Activated naive CD4-positive, alpha-beta T cell (primary cell): ENCODE data around the gene CHSY1.
A peak's percentile ranks its signal among the peaks of the same experiment; 100 is the strongest.
"Not testable (repeated sequence)": the region's sequence is repeated elsewhere in the genome, so short reads cannot be mapped to it uniquely, and the experiment has no call there.

ENCODE experiments used
- DNase-seq, 4 experiments: peaks; one replicate each; lab custom pipeline; 2025; lab: John Stamatoyannopoulos, UW

The CHSY1 gene

GRCh38 chr15:101244889-101245668, 6.8 kb downstream of the CHSY1 start:
- no peak for DNase-seq

DNA sequence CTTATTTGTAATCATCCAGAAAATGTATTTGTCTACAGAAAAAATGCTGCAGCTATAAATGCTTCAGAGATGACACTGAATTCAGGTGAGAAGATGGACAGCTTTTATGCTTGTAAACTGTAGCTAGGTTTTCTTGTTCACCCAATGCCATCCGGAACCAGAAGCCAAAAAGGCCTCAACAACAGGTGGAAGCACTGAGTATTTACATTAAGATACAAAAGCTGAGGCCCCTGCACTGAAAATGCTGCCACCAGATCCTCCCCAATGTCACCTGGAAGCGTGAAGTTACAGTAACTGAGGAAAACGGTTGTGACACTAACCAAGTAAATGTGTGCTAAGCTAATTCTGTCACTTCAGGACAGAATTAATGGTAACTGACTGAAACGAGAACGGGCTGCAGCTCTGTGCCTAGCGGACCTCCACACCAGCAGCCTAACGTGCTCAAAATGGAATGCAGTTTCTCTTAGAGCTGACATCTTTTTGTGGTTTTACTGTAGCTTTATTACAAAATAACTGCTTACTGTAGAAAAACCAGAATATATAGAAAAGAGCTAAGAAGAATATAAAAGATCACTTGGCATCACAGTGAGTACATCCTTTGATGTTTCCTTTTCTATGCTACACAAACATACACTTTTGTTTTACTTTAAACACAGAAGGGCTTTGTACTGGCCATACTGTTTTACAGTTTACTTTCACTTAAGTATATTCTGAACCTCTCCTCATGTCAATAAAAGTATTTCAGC, 7.6 kb downstream of the CHSY1 start:
- DNase-seq: no peak

GRCh38 chr15:101243420-101243819, 8.4 kb downstream of the CHSY1 start:
- no peak for DNase-seq

GRCh38 chr15:101242999-101243336, 8.9 kb downstream of the CHSY1 start:
- DNase-seq: no peak

DNA sequence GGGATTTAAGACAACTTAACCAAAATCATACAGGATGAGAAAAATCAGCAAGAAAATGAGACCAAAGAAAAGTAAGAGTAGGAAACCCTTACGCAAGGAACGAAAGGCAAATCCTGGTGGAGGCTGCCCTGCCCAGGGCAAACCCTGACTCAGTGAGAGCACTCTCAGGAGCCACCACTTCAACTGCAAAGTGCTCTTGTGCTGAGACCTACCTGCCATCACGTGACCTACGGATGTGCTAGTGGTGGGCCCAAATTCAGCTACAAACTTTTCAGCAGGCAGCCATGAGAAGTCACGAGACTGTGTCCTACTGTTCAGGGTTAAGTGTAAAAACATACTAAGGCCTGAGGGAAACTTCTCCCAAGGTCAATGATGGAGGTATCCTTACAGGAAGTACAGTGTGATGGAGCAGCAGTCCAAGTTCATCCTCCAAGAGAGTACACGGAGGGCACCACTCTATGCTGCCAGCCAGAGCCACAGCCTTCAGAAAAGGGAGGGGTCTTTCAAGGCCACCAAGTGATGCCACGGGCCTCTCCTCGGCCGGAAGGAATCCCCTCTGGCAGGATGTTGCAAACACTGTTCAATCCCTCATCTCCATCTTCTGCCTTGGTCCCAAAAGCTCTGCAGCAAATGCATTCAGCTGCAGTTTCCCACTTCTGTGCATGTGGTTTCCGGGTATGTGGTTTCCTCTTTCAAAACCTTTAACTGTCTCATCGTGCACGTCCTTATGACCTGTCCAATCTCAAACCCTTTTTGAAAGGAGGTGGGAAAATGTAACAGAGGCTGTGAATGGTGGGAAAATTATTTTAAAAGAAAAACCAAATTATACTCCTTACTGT, 9.5 kb downstream of the CHSY1 start:
- peak in 1 of 4 experiments; percentile 13 for DNase-seq

DNA sequence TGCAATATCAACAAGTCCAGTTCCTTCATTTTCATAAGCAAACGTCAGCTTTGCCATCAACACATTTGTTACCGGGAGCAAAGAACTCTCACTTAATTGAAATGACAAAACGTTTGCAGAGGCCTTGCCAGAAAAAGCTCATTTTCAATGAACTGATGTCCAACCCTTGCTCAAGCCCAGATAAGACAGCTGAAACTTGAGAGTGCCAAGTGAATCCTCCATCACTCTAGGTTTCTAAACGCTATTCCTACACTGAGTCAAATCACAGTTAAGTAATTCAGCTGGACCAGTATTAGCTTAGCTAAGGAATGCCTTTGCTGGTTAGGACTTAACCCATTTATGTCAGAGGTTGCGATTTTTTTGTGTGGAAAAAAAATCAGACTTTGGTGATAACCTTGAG, 11.5 kb downstream of the CHSY1 start:
- DNase-seq: no peak

GRCh38 chr15:101239724-101240136, 12.1 kb downstream of the CHSY1 start:
- no peak for DNase-seq

- no peak for DNase-seq
Measured at GRCh38 chr15:101237251-101237650, 14.6 kb downstream of the CHSY1 start.

DNA sequence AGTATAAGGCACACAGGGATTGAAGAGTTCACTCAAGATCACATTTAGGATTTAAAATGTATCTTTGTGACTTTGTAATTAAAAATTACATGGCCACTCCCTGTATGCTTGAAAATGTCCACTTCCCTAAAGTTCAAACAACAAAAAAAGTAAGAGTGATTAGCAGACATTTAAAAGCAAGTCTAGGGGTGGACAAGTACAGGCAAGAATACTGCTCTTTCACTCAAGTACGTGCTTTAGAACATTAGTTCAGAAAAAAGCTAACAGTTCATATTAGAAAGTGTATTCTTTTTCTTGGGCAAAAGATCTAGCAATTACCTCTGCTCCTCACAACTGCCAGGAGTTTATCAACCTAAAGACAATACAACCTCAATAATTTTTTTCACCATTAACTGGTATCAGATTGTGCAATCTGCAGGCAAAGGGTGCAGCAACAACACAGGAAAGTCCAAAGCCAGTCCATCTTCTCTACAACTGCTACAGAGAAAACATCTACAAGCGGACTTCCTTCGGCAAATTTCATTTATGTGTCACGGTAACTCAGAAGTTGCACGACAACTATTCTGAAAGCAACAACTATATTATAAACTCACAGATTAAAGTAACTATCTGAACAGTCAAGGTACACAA, 18.1 kb downstream of the CHSY1 start:
- DNase-seq: no peak

DNA sequence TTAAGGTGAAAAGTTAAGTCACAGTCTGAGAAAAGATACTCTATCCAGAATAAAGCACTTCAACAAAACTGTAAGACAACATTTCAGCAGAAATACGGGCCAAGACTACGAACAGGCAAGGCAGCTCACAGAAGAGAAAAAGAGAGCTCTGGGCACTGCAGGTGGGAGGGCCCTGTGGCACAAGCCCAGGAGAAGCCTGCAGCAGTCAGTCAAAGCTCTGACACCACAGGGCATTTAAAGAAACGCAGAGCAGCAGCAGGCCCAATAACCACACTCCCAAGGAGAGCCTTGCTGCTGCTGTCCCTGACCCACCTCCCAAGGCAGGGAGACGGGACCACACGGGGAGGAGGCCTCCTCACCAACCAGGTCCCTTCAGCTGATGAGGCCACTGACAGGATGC, 19.2 kb downstream of the CHSY1 start:
- DNase-seq: no peak

DNA sequence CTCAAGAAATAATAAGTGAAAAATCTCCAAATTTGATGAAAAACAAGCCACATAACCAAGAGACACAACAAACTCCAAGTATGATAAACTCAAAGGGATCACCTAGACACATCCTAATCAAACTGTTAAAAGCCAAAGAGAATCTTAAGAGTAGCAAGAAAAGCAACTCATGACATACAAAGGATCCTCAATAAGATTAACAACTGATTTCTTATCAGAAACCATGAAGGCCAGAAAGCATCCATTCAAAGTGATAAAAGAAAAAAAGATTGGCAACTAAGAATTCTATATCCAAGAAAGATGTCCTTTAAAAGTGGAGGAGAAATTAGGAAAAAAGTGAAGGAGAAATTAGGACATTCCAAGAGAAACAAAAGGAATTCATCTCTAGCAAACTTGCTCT, 23.5 kb downstream of the CHSY1 start:
- DNase-seq: no peak

DNA sequence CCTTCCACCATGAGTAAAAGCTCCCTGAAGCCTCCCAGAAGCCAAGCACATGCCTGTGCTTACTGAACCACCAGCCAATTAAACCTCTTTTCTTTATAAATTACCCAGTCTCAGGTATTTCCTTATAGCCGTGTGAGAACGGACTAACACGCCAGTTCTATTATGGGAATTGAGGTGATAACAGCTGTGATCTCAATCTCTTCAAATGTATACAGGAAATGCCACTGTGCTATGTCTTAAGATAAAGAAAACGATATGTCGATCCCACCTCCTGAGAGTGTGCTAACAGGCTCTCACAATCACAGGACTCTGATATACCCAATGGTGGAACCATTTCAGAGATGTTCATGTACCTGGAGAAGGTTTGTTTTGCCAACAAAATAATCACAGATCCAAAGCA, 26.2 kb downstream of the CHSY1 start:
- DNase-seq: no peak

DNA sequence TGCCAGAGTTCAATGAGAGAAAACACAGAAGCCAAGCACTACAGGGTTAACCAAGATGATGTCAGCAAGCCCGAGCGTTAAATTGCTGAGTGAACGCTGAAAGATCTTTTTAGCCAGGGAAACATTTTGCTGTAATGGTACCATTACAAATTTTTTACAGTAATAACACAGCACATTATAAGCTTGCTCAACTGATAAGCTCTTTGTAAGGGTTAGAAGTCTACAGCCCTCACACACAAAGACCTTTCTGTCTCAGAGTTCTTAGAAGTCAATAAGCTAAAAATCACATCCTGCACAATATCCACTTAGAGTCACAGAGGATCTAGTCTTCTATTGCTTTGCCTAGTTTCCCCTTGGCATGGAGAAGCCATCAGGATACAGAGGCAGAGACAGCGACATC, 29.9 kb downstream of the CHSY1 start:
- DNase-seq: no peak

DNA sequence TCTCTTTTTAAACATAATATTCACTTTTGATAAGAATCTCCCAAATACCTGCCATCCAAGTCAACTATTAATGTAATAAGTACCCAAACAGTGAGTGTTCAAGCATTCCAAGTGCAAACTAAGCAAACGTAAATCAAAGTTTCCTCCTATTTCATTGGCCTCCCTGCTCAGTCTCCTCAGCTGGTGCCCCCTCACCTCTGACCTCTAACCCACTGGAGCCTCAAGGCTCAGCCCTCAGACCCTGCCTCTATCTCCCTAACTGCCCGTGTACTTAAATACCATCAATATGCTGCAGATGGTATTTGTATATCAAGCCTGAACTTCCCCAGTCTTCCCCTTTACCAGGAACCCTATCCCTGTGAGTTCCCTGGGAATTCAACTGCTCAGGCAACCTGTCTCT, 31.8 kb downstream of the CHSY1 start:
- DNase-seq: no peak

GRCh38 chr15:101219441-101219840, 32.4 kb downstream of the CHSY1 start:
- DNase-seq: no peak

DNA sequence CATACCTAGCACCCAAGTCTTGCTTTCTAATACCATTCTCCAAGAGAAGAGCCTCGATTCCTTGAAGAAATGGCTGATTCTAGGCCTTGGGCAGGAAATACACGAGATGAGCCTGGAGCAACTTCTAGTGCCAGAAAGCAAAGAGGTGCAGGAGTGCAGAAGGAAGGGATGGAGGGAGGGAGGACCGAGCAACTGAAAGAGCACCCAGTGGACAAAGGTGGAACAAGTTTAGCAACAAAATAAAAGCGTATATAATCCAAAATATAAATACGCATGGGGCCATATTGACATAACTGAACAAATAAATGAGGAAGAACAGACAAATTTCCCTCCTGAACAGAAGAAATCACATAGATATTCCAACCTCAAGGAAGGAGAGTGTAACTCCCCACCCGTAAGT, 34.4 kb downstream of the CHSY1 start:
- no peak for DNase-seq

- DNase-seq: no peak
Measured at GRCh38 chr15:101216100-101216499, 35.7 kb downstream of the CHSY1 start.

GRCh38 chr15:101215681-101216080, 36.2 kb downstream of the CHSY1 start:
- no peak for DNase-seq

DNA sequence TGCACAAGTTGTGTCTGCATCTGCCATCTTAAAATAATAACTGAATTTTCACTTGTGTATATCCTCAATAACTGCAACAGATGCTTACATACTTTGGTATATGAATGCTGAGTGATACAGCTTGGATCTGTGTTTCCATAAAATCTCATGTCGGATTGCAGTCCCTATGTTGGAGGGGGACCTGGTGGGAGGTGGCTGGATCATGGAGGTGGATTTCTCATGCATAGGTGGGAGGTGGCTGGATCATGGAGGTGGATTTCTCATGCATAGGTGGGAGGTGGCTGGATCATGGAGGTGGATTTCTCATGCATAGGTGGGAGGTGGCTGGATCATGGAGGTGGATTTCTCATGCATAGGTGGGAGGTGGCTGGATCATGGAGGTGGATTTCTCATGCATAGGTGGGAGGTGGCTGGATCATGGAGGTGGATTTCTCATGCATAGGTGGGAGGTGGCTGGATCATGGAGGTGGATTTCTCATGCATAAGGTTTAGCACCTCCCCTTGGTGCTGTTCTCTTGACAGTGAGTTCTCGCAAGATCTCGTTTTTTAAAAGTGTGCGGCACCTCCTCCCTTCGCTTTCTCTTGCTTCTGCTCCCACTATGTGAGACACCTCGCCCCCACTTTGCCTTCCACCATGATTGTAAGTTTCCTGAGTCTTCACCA, 37.3 kb downstream of the CHSY1 start:
- DNase-seq: not testable (repeated sequence)

DNA sequence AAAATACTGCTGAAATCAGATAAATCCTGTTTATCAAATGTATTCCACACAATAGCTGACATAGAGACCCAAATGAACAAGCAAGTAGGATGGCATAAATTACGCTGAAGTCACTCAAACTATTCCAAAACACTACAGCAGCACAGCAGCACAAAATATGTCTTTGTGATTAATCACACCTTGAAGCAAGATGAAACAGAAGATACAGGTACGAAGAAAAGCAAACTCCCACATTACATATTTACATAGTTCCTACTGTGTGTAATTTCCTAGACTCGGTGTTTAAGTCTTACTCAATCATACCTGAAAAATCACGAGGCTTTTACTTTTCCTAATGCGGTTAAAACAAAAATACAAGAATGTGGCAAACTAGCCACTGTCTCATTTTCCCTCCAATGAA, 38.3 kb downstream of the CHSY1 start:
- no peak for DNase-seq

DNA sequence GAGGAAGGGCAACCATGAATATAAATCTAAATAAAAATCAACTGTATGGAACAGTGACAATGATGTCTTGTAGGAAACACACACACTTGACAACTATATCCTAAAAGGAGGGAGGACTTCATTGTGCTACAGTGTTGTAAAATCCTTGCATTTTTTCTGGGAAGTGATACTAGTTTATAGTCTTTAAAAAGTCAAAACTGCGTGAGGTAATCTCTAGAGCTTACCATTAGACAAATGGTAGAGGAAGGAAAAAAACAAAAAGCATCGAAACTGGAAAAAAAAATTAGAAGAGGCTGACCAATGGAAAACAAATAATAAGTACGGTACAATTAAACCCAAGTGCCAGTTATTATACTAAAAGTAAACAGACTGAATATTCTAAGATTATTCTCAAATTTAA, 38.7 kb downstream of the CHSY1 start:
- no peak for DNase-seq

GRCh38 chr15:101211897-101212296, 40.0 kb downstream of the CHSY1 start:
- DNase-seq: no peak
